A172 (cell line): ENCODE measurements around the gene MRGPRX2. TPM values are rescaled to one million over a fixed set of nuclear protein-coding genes. Genes with fewer than 3 reads are reported as not detected.

ENCODE experiments used
- DNase-seq: peaks from one replicate; pipeline ENCODE4 v3.0.0-alpha.2; 2015; ENCODE audit warnings: low spot score
- total RNA-seq: library from RNA; depleted of rRNA; stranded (reverse); fragments of >200 nt; shearing (Covaris generic); gene quantifications from 2 replicates; pipeline ENCODE4 v1.2.3, GENCODE V29; 2014; rRNA removed

The MRGPRX2 gene
- total RNA-seq: not detected in 2 replicates

DNA sequence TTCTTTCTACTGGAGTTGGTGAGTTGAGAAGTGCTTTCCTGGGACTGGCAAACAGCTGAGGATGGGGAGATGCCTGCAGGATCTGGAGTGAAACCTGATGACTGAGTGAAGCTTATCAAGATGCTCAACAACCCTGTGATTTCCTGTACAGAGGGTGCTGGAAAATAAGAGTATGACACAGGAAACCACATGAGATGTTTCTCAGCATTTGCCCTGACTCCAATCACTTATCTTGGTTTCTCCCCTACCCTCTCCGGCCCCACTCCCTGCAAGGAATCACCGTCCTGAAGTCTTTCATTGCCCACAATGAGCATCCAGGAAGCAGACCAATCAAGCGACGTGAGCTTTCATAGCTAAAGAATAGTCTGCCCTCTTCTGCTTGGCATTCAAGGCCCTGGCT, at the start of gene MRGPRX2:
Gene MRGPRX2 (minus strand): TSS at position 89 of the 400 bp plus-strand sequence. CDS start 4,315 bp downstream, outside the sequence.
- DNase-seq: peak; percentile 10

DNA sequence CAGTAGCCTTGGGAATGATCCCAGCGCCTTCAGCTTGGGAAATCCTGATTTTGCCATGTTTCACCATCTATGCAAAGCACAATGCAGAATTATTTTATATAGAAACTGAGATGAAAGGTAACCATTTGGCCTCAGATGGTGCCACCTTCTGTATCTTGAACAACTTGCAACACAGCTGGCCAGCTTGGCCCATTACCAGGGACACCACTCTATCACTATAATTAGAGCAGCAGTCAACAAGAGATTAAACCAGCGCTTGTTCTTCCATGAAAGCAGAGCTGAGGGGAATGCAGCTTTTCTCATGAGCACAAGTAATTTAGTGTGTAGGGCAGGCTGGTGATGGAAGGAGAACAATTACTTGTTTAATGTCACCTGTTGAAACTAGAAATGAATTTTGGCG, 49.8 kb upstream of the MRGPRX2 start:
- peak; percentile 14 for DNase-seq

DNA sequence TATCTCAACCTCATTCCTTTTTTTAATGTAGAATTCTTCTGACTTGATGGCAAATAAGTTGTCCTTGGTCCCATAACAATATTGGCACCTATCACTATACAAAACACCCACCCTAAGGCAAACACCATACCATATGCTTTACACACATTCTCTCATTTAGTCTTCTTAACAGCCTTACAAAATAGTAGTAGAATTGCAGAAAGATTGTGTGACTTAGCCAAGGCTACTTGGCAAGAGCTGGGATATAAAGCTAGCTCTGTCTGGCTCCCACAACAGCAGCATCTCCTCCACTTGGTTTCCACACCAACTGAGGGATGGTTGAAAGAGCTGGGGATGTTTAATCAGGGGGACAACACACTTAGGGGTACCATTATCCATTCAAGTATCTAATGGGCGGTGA, 46.6 kb upstream of the MRGPRX2 start:
- DNase-seq: no peak

DNA sequence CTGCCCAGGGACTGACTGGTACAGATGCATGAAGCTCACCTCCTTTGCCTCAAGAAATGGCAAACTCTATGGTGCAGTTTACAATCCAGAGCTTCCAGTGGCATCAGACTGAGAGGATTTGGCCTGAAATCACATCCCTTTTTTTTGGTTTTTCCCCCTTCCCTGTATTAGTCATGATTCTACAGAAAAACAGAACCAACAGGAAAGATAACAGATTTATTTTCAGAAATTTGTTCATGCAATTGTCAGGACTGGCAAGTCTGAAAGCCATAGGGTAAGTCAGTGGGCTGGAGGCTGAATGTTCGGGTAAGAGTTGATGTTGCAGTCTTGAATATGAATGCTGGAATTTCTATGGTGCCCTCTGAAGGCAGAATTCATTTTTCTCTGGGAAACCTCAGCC, 44.5 kb upstream of the MRGPRX2 start:
- DNase-seq: no peak

DNA sequence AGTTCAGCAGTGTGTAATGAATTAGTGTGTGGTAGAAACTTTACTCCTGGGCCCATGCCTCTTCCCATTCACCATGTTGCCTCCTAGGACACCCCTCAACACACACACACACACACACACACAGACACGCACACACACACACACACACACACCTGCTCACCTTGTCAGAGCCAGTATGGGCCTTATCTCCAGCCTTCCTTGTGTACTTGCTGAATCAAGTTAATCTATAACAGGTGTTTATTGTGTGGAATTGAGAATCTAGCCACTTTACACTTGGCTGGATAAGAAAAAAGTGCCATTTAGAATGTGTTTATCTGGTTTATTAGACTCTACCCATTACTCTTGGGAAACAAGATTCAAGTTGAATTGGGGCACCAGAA, 42.0 kb upstream of the MRGPRX2 start:
- DNase-seq: no peak

DNA sequence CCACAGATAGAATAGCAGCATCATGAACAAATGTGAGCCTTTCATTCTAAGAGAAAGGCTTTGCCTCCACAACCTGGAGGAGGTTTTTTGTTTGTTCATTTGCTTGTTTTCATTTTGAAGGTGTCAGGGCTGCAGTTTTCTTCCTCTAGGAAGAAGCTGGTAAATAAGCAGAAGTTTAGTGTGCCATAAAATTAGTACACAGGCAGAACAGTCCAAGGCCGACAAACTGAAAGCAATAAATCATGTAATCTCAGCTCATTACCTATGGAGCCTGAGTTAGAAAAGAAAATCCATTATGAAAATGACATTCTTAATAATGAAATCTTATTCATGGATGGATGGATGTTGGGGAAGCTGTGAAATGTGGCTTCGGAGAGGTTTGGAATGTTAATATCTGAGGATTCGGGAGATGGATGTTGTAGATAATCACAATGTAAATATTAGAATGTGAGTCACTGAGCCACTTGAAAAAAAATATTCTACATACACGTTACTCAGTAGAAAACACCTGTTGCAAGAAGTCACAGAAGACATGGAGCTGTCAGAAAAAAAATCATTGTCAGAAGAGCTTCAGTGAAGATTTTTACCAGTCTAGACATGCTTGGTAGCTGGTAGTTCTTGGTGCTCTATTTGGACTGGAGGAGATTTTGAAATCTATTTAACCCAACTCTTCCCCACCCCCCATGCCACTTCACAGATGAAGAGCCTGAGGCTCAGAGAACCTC, 41.4 kb upstream of the MRGPRX2 start:
- peak; percentile 43 for DNase-seq

DNA sequence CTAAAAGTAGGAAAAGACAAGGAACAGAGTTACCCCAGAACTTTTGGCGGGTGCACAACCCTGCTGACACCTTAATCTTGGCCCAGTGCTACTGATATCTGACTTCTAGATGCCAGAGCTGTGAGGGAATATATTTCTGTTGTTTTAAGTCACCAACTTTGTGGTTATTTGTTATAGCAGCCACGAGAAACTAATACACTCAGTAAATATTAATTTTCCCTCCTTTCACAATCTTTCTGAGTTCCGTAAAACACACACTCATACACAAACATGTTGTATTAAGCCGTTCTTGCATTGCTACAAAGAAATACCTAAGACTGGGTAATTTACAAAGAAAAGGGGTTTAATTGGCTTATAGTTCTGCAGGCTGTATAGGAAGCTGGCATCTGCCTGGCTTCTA, 40.4 kb upstream of the MRGPRX2 start:
- no peak for DNase-seq

DNA sequence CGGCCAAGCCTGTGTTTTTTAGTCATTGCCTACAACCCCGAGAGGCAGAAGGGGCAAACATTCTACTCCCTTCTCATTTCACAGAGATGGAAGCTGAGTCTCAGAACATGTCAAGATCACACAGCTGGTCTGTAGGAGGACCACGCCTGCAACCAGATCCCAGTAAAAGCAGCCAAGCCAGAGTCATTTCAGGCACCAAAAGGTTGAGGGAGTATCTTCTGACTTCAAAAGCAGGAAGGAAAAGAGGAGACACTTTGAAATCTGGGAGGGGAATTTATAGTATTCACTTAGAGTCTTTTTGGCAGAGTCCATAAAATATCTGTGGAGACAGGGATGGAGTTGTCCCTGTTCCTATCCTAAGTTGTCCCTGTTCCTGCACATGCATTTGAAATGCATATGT, 38.6 kb upstream of the MRGPRX2 start:
- DNase-seq: no peak

DNA sequence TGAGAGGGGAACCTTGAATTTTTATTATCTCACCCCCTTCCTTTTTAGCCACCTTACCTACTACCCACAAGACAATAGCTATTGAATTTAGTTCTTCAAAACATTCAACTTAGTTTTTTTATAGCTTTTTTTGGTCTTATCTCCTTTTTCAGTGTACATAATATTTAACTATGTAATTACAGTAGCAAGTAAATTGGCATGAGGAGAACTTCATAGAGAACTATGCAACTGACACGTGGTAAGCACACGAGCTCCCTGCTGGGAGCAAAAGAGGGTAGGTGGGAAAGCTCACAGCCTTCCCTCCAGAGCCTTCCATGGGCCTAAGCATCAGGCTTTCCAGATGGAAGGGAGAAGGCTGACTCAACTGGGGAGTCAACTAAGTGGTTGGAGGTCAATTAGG, 34.3 kb upstream of the MRGPRX2 start:
- DNase-seq: no peak

DNA sequence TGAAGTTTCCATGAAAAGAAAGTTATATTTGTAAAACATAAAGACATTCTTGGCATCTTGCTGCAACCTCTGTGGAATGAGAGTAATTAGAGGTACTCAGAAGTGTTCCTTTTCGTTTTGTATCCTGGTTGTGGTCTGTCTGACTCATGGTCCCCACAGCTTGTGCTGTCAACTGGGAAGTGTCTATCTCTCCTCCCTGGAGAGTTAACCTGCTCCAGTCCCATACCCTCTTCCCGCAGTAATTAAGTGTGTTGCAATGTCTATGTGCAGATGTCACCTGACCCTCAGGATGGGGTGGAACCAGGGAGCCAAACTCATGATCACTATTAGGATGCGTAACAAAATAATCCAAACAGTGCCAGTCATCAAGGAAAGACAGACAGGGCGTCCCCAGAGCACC, 33.5 kb upstream of the MRGPRX2 start:
- peak; percentile 82 for DNase-seq

DNA sequence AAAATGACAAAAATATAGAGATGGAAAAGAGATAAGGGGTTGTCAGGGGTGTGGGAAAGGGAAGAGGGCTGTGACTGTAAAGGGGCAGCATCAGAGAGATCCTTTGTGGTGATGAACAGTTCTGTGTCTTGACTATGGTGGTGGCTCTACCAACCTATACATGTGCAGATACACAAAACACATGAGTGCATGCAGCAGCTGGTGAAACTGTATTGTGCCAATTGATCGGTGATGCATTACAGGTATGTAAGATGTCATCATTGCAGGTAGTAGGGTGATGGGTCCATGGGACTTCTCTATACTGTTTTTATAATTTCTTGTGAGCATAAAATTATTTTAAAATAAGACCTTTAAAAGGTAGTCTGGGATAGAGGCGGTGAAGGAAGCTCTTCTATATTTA, 32.3 kb upstream of the MRGPRX2 start:
- no peak for DNase-seq

DNA sequence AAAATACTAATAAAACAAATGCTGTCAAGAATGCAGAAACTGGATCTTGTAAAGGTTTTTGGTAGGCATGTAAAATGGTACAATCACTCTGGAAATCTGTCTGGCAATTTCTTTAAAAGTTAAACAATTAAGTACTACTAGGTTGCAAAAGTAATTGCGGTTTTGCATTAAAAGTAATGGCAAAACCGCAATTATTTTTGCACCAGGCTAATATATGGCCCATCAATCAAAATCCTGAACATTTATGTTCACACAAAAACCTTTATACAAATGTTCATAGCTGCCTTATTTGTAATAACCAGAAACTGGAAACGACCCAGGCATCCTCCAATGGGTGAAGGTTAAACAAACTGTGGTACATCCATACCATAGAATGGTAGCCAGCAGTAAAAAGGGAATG, 31.8 kb upstream of the MRGPRX2 start:
- no peak for DNase-seq

DNA sequence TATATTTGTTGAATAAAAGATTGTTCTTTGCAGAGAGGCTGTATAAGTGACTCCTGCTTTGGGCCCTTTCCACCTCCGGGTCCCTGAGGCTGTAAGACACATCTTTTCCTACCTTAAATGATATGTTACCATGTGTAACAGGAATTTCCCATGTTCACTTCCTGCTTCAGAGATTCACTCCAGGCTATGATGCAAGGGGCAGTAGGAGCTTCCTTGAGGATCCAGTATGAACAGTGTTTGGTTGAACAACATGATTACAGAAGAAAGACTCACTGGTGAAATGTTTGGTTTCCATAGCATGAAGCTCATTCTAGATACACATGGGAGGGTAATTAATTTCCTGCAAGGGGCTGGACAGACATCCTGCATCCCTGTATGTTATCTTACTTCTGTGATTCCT, 30.8 kb upstream of the MRGPRX2 start:
- DNase-seq: no peak

DNA sequence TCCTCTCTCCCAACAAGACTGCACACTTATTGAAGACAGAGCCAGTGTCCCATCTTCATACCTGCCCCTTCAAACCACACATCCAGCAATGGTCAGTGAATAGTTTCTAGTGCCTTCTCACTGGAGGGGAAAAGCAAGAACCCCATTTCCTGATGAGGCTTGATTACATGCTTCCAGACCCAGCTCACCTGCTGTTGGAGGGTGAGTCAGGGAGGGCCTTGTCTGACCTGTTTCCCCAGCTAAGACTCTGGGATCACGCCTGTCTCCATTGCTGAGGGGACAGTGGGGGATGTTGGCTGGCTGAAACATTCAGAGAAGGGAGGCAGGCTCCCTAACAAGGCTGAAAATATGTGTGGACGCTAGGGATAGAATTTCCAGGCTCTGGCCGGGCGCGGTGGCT, 28.9 kb upstream of the MRGPRX2 start:
- no peak for DNase-seq

DNA sequence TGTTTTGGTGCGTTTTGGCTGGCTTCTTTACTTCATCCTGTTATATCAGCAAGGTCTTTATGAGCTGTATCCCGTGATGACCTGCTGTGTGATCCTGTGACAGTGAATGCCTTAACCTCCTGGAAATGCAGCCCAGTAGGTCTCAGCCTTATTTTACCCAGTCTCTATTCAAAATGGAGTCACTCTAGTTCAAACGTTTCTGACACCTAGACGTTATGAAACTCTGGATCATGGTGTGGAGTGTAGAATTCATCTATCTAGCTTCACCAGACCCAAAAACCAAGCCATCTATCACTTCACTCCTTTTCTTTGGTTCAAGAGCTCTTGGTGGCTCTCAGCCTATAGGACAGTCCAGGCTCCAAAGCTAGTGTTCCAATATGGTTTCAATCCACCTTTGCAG, 28.3 kb upstream of the MRGPRX2 start:
- no peak for DNase-seq

DNA sequence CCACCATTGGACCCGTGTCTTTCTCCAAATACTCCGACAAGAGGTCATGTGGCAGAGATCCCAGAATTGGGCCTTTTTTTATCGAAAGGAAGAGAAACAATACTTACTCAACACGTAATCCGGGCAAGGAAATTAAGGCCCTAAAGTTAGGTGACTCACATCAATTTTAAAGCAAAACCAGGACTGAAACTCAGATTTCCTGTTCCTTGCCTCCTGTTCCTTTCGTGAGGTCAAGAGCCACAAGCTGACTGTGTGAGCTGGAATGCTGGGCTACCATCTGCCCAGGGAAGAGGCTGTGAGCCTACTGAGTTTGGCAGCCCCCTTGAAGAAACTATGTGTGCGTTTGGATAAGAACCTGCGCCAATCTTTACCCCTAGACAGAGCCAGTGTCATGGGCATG, 27.1 kb upstream of the MRGPRX2 start:
- DNase-seq: peak; percentile 57

DNA sequence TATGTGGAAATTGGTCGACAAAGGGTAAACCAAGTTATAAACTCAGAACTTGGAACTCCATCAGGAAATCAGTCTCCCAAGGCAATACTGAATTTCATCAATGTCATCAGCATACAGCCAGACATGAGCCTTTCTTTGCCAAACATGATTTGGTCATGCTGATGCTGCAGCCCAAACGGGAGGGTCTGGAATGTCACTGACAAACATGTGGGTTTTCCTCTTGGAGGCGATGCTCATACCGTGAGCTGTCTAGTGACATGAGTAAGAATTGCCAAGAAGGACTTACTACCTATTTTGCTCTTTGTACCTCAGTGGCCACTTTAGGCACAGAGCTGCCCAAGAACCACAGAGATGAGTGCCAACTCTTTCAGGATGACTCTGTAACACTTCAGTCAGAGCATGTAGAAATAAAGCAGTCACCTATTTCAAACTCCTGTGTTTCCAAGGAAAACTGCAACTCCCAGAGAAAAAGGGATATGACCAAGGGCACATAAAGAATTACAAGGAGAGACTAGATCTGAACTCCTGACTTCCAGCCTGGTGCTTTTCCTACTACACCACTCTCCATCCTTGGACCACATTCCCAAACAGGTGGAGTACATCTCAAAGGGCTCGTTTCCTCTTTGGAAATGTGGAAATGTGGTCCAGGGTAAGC, 24.3 kb upstream of the MRGPRX2 start:
- no peak for DNase-seq

DNA sequence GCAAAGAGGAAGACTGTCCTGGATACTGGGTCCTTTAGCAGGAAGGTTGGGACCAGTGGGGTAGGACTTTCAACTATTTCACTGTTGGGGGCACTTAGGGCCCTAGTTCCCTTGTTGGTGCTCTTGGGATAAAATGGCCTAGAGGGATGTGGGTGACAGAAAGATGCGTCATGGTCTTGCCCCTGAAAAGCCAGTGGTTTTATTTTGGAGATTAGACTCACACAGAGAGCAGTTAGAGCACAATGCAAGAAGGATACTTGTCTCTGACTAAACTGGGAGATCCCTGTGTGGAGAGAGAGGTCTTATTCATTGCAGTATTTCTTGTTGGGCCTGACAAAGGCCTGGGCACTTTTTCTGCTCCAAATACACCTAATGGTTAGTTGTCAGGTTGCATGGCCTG, 22.6 kb upstream of the MRGPRX2 start:
- no peak for DNase-seq

DNA sequence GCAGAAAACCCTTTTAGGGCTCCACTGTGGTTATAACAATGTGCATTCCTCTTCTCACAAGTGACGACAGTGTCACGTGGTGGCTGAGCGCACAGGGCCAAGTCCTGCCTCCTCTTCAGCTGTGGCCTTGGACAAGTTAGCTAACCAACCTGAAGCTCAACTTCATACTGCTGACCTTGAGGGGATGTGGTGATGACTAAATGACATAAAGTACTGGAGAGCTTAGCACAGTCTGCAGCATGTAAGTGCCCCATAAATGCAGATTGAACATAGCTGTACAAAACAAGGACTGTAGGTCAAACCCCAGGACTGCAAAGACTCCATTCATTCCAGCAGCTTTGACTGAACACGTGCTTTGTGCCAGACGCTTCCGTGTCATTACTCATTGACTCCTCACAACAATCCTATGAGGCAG, 20.1 kb upstream of the MRGPRX2 start:
- peak; percentile 82 for DNase-seq

DNA sequence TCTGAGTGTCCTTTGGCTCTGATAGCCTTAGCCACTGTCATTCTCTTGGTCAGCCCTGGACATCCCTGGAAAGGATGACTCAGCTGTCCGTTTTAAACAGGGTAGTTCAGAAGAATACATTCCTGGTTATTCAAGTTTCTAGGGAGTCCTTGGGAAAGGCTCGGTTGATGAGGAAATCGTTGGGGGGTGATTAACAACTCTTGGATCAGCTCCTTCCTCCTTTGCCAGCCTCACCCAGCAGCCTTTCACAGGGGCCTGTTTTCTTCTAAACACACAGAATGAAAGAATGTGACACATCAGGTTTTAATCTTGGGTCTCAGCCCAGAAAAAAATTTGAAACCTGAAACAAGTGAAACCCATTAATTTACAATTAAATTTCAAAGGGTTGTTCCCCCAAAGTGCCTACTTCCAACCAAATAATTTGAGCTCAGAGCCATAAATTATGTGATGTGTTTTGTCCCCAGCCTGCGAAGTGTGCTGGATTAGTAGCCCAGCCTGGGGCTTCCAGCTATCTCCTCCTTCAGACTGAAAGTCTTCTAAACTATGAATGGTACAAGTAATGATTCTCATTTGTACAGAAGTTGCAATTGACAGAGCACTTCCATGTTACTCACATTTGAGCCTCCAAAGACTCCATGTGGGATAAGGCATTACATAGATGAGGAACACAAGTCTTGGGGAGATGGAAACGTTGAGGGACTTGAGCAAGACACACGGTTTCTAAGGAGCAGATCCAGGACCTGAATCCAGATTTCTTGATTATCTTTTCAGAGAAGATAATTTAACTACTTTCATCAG, 19.3 kb upstream of the MRGPRX2 start:
- DNase-seq: peak; percentile 96

DNA sequence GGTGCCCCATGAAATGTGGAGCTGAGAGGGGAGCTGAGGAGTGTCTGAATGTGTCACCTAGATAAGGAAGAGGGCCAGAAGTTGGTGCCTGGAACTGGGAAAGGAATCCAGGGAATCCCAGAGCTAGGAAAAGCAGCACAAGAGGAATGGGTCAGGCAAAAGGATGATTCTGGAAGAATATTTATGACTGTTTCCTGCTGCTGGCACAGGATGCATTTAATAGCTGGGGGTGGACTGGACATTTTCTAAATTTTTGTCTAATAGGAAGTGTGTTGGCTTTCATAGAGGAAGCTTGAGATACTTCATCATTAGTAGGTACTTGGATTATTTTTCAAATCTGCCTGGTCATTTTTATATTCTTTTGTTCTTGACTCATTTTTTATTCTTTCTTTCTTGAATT, 17.4 kb upstream of the MRGPRX2 start:
- DNase-seq: no peak

DNA sequence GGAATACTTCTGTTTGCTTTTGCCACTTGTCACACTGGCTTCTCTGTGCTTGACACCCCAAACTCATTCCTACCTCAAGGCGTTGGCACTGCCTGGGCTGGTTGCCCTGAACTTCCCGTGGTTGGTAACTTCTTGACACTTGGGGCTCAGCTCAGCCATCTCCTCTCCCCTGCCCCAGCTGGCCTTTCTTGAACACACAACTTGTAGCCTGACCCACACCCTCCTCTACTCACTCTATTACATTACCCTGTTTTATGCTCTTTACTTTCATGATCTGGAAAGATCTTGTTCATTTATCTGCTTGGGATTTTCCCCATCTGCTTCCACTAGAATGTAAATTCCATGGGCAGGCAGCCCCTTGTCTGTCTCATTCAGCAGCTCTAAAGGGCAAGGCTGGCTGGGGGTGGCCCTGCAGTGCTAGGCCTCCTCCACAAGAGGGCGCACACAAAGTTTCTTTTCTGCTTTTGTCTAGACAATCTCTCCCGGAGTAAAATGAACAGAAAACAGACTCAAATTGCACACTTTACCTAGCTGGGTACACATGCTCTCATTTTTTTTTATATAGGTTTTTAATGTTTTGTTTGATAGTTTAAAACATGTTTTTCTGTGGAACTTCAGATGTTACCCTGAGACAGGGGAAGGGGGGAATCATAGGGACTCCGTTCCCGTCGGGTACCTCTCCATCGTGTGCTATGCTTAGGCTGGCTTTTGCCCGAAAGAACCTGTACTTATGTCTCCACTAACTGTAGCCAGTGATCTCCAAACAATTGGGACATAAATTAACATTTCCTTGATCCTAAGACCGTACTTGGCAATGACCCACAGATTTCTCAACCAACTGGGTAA, 16.4 kb upstream of the MRGPRX2 start:
- peak; percentile 56 for DNase-seq
